B cell (primary cell): ENCODE results near the gene PLEKHM3. TPM values are rescaled to one million over a fixed set of nuclear protein-coding genes. Genes with fewer than 3 reads are reported as not detected.

Experiments used
- ATAC-seq: fragments of 200-7000 bp; cut with Tn5 transposase; one replicate; pipeline ENCODE4 v1.10.0; 2021; ENCODE audit warnings: low read depth, mild to moderate bottlenecking, moderate number of reproducible peaks, moderate library complexity
- CTCF ChIA-PET: fragments of 350-600 bp; sonication (Branson Sonifier 250); formaldehyde crosslinking; loops from one replicate; lab custom pipeline; 2021; ENCODE audit warnings: antibody characterized with exemption, inconsistent platforms; lab: Charles Lee
- POLR2A ChIA-PET: fragments of 350-600 bp; sonication (Branson Sonifier 250); formaldehyde crosslinking; loops from one replicate; lab custom pipeline; 2021; ENCODE audit warnings: antibody characterized with exemption; lab: Charles Lee
- DNase-seq: peaks from one replicate; pipeline ENCODE4 v3.0.0; 2013
- H2AFZ ChIP-seq: 2 replicates; pipeline ENCODE4 v1.6.1; 2012; ENCODE audit warnings: mild to moderate bottlenecking, low read depth, low read length; ENCODE audit not compliant: insufficient read depth, poor library complexity, severe bottlenecking
- H3K27ac ChIP-seq, 2 donors: 1 replicate in 1 of 2; 2 replicates in 1 of 2; pipeline ENCODE4 v1.5.1; 2012 to 2013; ENCODE audit warnings: low read length in 2 of 2, mild to moderate bottlenecking in 2 of 2, moderate library complexity in 1 of 2
- H3K27me3 ChIP-seq, 4 experiments: fragments of 200-600 bp in 1 of 4; sonication (generic) in 1 of 4; replicated peaks in 1 of 4; 1 replicate in 2 of 4; 2 replicates in 2 of 4; pipeline versions ENCODE4 v1.6.1 to v1.7.0; 2013 to 2016; ENCODE audit warnings: low read length in 3 of 4, mild to moderate bottlenecking in 2 of 4, mixed read lengths in 1 of 4, moderate library complexity in 1 of 4; ENCODE audit not compliant: insufficient read depth in 4 of 4, control insufficient read depth in 3 of 4; ENCODE audit errors: control extremely low read depth in 1 of 4
- H3K36me3 ChIP-seq, 2 experiments: replicated peaks in 1 of 2; 1 replicate in 1 of 2; 2 replicates in 1 of 2; pipeline versions ENCODE4 v1.6.1 to v1.7.1; 2013; ENCODE audit warnings: low read length in 1 of 2; ENCODE audit not compliant: insufficient read depth in 2 of 2, control insufficient read depth in 1 of 2; ENCODE audit errors: control extremely low read depth in 1 of 2, extremely low read depth in 1 of 2
- H3K4me1 ChIP-seq, 2 donors: fragments of 200-600 bp in 1 of 2; sonication (generic) in 1 of 2; 1 replicate in 1 of 2; 2 replicates in 1 of 2; pipeline versions ENCODE4 v1.5.1 to v1.6.1; 2013 to 2017; ENCODE audit warnings: low read length in 2 of 2; ENCODE audit not compliant: control insufficient read depth in 2 of 2, insufficient read depth in 2 of 2
- H3K4me2 ChIP-seq: replicated peaks from 2 replicates; pipeline ENCODE3; 2012; ENCODE audit warnings: mild to moderate bottlenecking, low read depth, low read length; ENCODE audit not compliant: poor library complexity, severe bottlenecking
- H3K4me3 ChIP-seq, 5 experiments: fragments of 200-600 bp in 1 of 5; sonication (generic) in 1 of 5; 1 replicate in 3 of 5; 2 replicates in 2 of 5; pipeline versions ENCODE4 v1.5.1 to v1.7.0; 2011 to 2016; ENCODE audit warnings: low read length in 4 of 5, mild to moderate bottlenecking in 4 of 5, low read depth in 2 of 5, control low read depth in 1 of 5, moderate library complexity in 1 of 5; ENCODE audit not compliant: insufficient read depth in 1 of 5; ENCODE audit errors: control extremely low read depth in 1 of 5, extremely low read depth in 1 of 5
- H3K79me2 ChIP-seq: fragments of 200-600 bp; sonication (generic); one replicate; pipeline ENCODE4 v1.6.0; 2016; ENCODE audit warnings: low read length; ENCODE audit not compliant: control insufficient read depth, insufficient read depth
- H3K9ac ChIP-seq: fragments of 200-600 bp; sonication (generic); 2 replicates; pipeline ENCODE4 v1.6.1; 2017; ENCODE audit warnings: mild to moderate bottlenecking, low read length, moderate library complexity
- H3K9me3 ChIP-seq, 3 donors: one replicate each; pipeline versions ENCODE4 v1.6.1 to v1.7.1; 2013; ENCODE audit warnings: low read length in 2 of 3; ENCODE audit not compliant: control insufficient read depth in 2 of 3, insufficient read depth in 1 of 3; ENCODE audit errors: control extremely low read depth in 1 of 3
- H4K20me1 ChIP-seq: 2 replicates; pipeline ENCODE4 v1.6.0; 2012; ENCODE audit warnings: mild to moderate bottlenecking, low read length; ENCODE audit not compliant: insufficient read depth, control insufficient read depth, poor library complexity, severe bottlenecking
- H3K27ac Mint-ChIP-seq: one replicate; pipeline ENCODE4 v1.8.0; 2021; ENCODE audit warnings: mixed read lengths
- H3K27me3 Mint-ChIP-seq: one replicate; pipeline ENCODE4 v1.8.0; 2021; ENCODE audit warnings: mixed read lengths
- H3K4me1 Mint-ChIP-seq: one replicate; pipeline ENCODE4 v1.8.0; 2021; ENCODE audit warnings: mixed read lengths
- H3K4me3 Mint-ChIP-seq: one replicate; pipeline ENCODE4 v1.8.0; 2021; ENCODE audit warnings: mixed read lengths
- H3K9me3 Mint-ChIP-seq: one replicate; pipeline ENCODE4 v1.8.0; 2022; ENCODE audit warnings: mixed read lengths; ENCODE audit not compliant: insufficient read depth
- CTCF ChIP-seq: fragments of 200-600 bp; IDR thresholded peaks from one replicate; pipeline ENCODE4 v1.8.0; 2022; ENCODE audit warnings: antibody characterized with exemption, mild to moderate bottlenecking
- EZH2 ChIP-seq: IDR thresholded peaks from 2 replicates; pipeline ENCODE4 v1.6.1; 2012; ENCODE audit warnings: borderline replicate concordance, low read depth, mild to moderate bottlenecking, moderate library complexity, low read length; ENCODE audit not compliant: insufficient read depth, poor library complexity, severe bottlenecking
- WGBS: methylation state at CpG from one replicate; pipeline ENCODE4 v1.1.5; 2013; ENCODE audit warnings: missing lambda C conversion rate; ENCODE audit not compliant: insufficient coverage; 5-methylcytosine and 5-hydroxymethylcytosine counted together
- intact Hi-C: fragments of 100-400 bp; cut with micrococcal nuclease; formaldehyde crosslinking; loops from one replicate; pipeline ENCODE4 v1.10.0; 2022
- polyA plus RNA-seq: library from polyadenylated mRNA; depleted of rRNA; stranded (reverse); fragments of >200 nt; gene quantifications from 2 replicates; pipeline ENCODE4 v1.2.3, GENCODE V29; 2012
- total RNA-seq, 2 donors: library from RNA; stranded (reverse); fragments of 120-200 nt in 1 of 2; gene quantifications; 1 replicate in 1 of 2; 2 replicates in 1 of 2; pipeline versions ENCODE4 v1.2.3 to v1.2.4, GENCODE V29; 2013 to 2022

Gene PLEKHM3
- total and polyA plus RNA-seq, 2 donors (not counting 1 experiment from before 2014, with no cell fraction given), result 4.0 to 17.7 TPM

DNA sequence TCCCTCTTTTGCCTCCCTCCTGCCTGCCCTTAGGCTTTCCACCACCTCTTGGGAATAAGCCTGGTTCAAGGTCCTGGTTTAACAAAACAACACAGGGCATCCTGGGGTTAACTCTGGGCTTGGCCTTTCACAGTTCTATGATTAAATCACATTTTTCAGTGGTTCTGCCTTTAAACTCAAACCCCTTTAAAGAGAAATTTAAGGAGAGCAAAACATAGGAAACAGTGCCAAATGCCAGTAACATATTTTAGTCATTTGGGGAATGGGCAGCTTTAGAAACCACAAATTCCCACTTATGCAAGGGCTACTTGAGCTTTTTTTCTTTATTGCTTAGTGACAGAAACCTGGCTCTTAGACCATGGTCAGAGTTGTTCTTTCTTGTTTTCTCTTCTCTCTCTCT lies 143.4 kb downstream of the PLEKHM3 start:
- H4K20me1 ChIP-seq, result no peaks in the 10 kb centered on the region
- H3K4me3 ChIP-seq, result no peak overlapping the region
- Mint-ChIP-seq H3K27ac (no peak overlapping the region), H3K9me3 (peaks cover 1% of the 10 kb centered on the region), H3K27me3 (no peaks in the 10 kb centered on the region), H3K4me3 (no peak overlapping the region), H3K4me1 (peaks cover 4% of the 10 kb centered on the region)
- H3K9ac ChIP-seq, result no peak overlapping the region
- ChIA-PET POLR2A (no interaction called here), CTCF (no interaction called here)
- no peaks in the 10 kb centered on the region for H3K4me1 ChIP-seq
- no peaks in the 10 kb centered on the region for H3K27me3 ChIP-seq
- H3K9me3 ChIP-seq, result no peaks in the 10 kb centered on the region
- DNase-seq, result no peak
- intact Hi-C loops, result no loop called here
- no peaks in the 10 kb centered on the region for H3K79me2 ChIP-seq
- H2AFZ ChIP-seq, result no peak overlapping the region
- H3K36me3 ChIP-seq, result no peaks in the 10 kb centered on the region
- no peak for ATAC-seq
- H3K4me2 ChIP-seq, result no peak overlapping the region
- TF ChIP-seq CTCF, result no peak
- no peak for TF ChIP-seq EZH2
- no peak overlapping the region for H3K27ac ChIP-seq

GRCh38 chr2:207879536-207879935 lies 145.8 kb downstream of the PLEKHM3 start:
- no peaks in the 10 kb centered on the region for H3K27me3 Mint-ChIP-seq
- intact Hi-C loops, result no loop called here
- Histone ChIP-seq H3K27me3 (no peaks in the 10 kb centered on the region), H4K20me1 (no peaks in the 10 kb centered on the region), H3K4me1 (no peaks in the 10 kb centered on the region), H3K9ac (no peak overlapping the region), H3K27ac (no peak overlapping the region), H3K36me3 (no peaks in the 10 kb centered on the region), H3K79me2 (no peaks in the 10 kb centered on the region), H2AFZ (no peak overlapping the region), H3K9me3 (no peaks in the 10 kb centered on the region), H3K4me2 (no peak overlapping the region), H3K4me3 (no peak overlapping the region)
- H3K4me3 Mint-ChIP-seq, result no peak overlapping the region
- peaks cover 1% of the 10 kb centered on the region for H3K9me3 Mint-ChIP-seq
- POLR2A ChIA-PET, result no interaction called here
- H3K27ac Mint-ChIP-seq, result no peak overlapping the region
- 100% methylated on average over 2 of the region's 2 CpGs for WGBS
- peaks cover 2% of the 10 kb centered on the region for H3K4me1 Mint-ChIP-seq
- ATAC-seq (no peak), DNase-seq (no peak)
- CTCF ChIA-PET, result no interaction called here
- TF ChIP-seq CTCF (no peak), EZH2 (no peak)
